SK-N-SH (cell line): ENCODE results near the gene INAFM2. TPM values are rescaled to one million over a fixed set of nuclear protein-coding genes. Genes with fewer than 3 reads are reported as not detected.

Experiments used
- CTCF ChIA-PET: fragments of 300-600, 350-600 bp; formaldehyde crosslinking; extraction: SDS; loops from one replicate; lab custom pipeline; 2021; lab: Yijun Ruan, JAX
- POLR2A ChIA-PET: fragments of 350-600 bp; sonication (Branson Sonifier 250); formaldehyde crosslinking; extraction: SDS; loops from one replicate; lab custom pipeline; 2020; ENCODE audit warnings: antibody characterized with exemption, inconsistent platforms; lab: Yijun Ruan, JAX
- DNase-seq: peaks from one replicate; pipeline ENCODE4 v3.0.0; 2012
- H2AFZ ChIP-seq: fragments of 200-600 bp; sonication (generic); 2 replicates; pipeline ENCODE4 v1.8.1; 2016; ENCODE audit warnings: antibody characterized with exemption, mild to moderate bottlenecking, low read depth
- H3F3A ChIP-seq: fragments of 200-600 bp; sonication (generic); replicated peaks from 2 replicates; pipeline ENCODE3; 2016; ENCODE audit warnings: antibody characterized with exemption, mild to moderate bottlenecking; ENCODE audit not compliant: insufficient read depth
- H3K27ac ChIP-seq, 2 experiments: fragments of 200-500 bp in 1 of 2; fragments of 200-600 bp in 1 of 2; sonication (Bioruptor generic) in 1 of 2; sonication (generic), shearing (Covaris generic) in 1 of 2; 2 replicates each; pipeline versions ENCODE4 v1.5.1 to v1.6.1; 2014 to 2016; ENCODE audit warnings: low read depth in 2 of 2, inconsistent platforms in 1 of 2, low read length in 1 of 2, mild to moderate bottlenecking in 1 of 2, mixed read lengths in 1 of 2
- H3K27me3 ChIP-seq: fragments of 200-600 bp; sonication (generic), shearing (Covaris generic); 2 replicates; pipeline ENCODE4 v1.6.1; 2016; ENCODE audit warnings: mixed run types; ENCODE audit not compliant: insufficient read depth
- H3K36me3 ChIP-seq, 2 experiments: fragments of 200-500 bp in 1 of 2; fragments of 200-600 bp in 1 of 2; sonication (Bioruptor generic) in 1 of 2; sonication (generic) in 1 of 2; replicated peaks in 1 of 2; 2 replicates each; pipeline versions ENCODE3 to v1.5.1; 2014 to 2016; ENCODE audit warnings: low read length in 1 of 2, mild to moderate bottlenecking in 1 of 2; ENCODE audit not compliant: insufficient read depth in 2 of 2, control insufficient read depth in 1 of 2
- H3K4me1 ChIP-seq, 2 experiments: fragments of 200-500 bp in 1 of 2; fragments of 200-600 bp in 1 of 2; sonication (Bioruptor generic) in 1 of 2; sonication (generic), shearing (Covaris generic) in 1 of 2; 2 replicates each; pipeline versions ENCODE4 v1.5.1 to v1.6.1; 2014 to 2016; ENCODE audit warnings: low read depth in 1 of 2, low read length in 1 of 2, mixed run types in 1 of 2; ENCODE audit not compliant: insufficient read depth in 2 of 2, control insufficient read depth in 1 of 2
- H3K4me2 ChIP-seq: fragments of 200-600 bp; sonication (generic), shearing (Covaris generic); 2 replicates; pipeline ENCODE4 v1.6.1; 2017; ENCODE audit warnings: mixed run types
- H3K4me3 ChIP-seq, 2 experiments: fragments of 200-500 bp in 1 of 2; fragments of 200-600 bp in 1 of 2; sonication (Bioruptor generic) in 1 of 2; sonication (generic), shearing (Covaris generic) in 1 of 2; 2 replicates each; pipeline versions ENCODE4 v1.5.1 to v1.8.1; 2014 to 2016; ENCODE audit warnings: low read depth in 2 of 2, inconsistent platforms in 1 of 2, low read length in 1 of 2, mild to moderate bottlenecking in 1 of 2, mixed read lengths in 1 of 2, moderate library complexity in 1 of 2
- H3K79me2 ChIP-seq: fragments of 200-600 bp; sonication (generic); 2 replicates; pipeline ENCODE4 v1.8.1; 2017; ENCODE audit warnings: mild to moderate bottlenecking; ENCODE audit not compliant: insufficient read depth
- H3K9ac ChIP-seq: fragments of 200-600 bp; sonication (generic); 2 replicates; pipeline ENCODE4 v1.6.1; 2017; ENCODE audit warnings: mixed run types
- H3K9me2 ChIP-seq: fragments of 200-600 bp; sonication (generic); 2 replicates; pipeline ENCODE4 v1.6.1; 2017; ENCODE audit warnings: mixed run types
- H3K9me3 ChIP-seq: fragments of 200-600 bp; sonication (generic); 2 replicates; pipeline ENCODE4 v1.6.1; 2017; ENCODE audit warnings: mixed run types, mild to moderate bottlenecking, moderate library complexity
- H4K20me1 ChIP-seq: fragments of 200-600 bp; sonication (generic); 2 replicates; pipeline ENCODE4 v1.6.1; 2017; ENCODE audit warnings: mild to moderate bottlenecking, mixed run types; ENCODE audit not compliant: insufficient read depth
- ELF1 ChIP-seq: IDR thresholded peaks from 2 replicates; pipeline ENCODE4 v1.4.0; 2012
- FOXJ3 ChIP-seq: sonication (generic); formaldehyde crosslinking; IDR thresholded peaks from 2 replicates; pipeline ENCODE4 v1.5.1; 2020; ENCODE audit warnings: mild to moderate bottlenecking, missing genetic modification reagents
- MXI1 ChIP-seq: IDR thresholded peaks from 2 replicates; pipeline ENCODE4 v1.6.1; 2012; ENCODE audit warnings: mild to moderate bottlenecking, low read depth, low read length, improper control_type of control experiment
- RAD21 ChIP-seq: IDR thresholded peaks from 2 replicates; pipeline ENCODE4 v1.6.1; 2012; ENCODE audit warnings: mild to moderate bottlenecking, low read length
- SMC3 ChIP-seq: IDR thresholded peaks from 2 replicates; pipeline ENCODE4 v1.6.1; 2012; ENCODE audit warnings: low read depth, low read length, improper control_type of control experiment
- YY1 ChIP-seq: IDR thresholded peaks from 2 replicates; pipeline ENCODE4 v1.4.0; 2012; ENCODE audit warnings: low read depth, mild to moderate bottlenecking
- WGBS: methylation state at CpG from one replicate; pipeline ENCODE4 v1.1.6; 2017; ENCODE audit warnings: low lambda C conversion rate; 5-methylcytosine and 5-hydroxymethylcytosine counted together
- polyA plus RNA-seq, 3 experiments: library from polyadenylated mRNA; depleted of rRNA; stranded (reverse); fragments of >200 nt; gene quantifications; 2 replicates each; pipeline ENCODE4 v1.2.3, GENCODE V29; 2012
- TF ChIP-seq, protein P1 (sequence below): fragments of 150-350 bp; IDR thresholded peaks from 2 replicates; pipeline ENCODE4 v1.6.1; 2016; ENCODE audit warnings: mild to moderate bottlenecking, low read depth, low read length
- TF ChIP-seq, protein P2 (sequence below): fragments of 200-600 bp; sonication (generic); IDR thresholded peaks from 2 replicates; pipeline ENCODE4 v1.6.1; 2017; ENCODE audit warnings: antibody characterized with exemption, mild to moderate bottlenecking, moderate library complexity

Gene INAFM2
- polyA plus RNA-seq, 1 of the 3 experiments (the other 2 are of a cell fraction) = 7.8 TPM

DNA sequence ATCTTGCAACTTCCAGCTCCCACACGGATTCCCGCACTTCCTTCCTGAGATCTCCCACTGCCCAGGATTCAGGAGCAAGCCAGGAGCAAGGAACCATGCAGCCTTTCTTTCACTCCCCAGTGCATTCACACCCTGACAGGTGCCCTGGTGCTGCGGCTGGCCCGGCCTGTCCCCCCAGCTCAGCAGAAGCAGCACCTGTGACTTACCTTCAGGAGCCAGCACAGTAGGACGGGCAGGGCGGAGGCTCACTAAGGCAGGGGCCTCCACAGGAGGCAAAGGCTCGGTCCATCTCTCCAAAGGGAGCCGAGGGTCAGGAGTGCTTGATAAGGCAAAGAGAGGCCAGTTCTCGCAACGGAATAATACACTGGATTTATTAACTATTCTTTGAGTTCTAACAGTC is 45.5 kb upstream of the INAFM2 start:
- no peak for TF ChIP-seq ELF1
- no peak for TF ChIP-seq MXI1
- TF ChIP-seq YY1 = no peak
- Histone ChIP-seq H3K36me3 (no peaks in the 10 kb centered on the region), H3K9ac (no peak overlapping the region), H3K9me3 (no peaks in the 10 kb centered on the region), H3K4me1 (peaks cover 5 to 6% of the 10 kb centered on the region in 2 experiments; a peak in 1 of 4 replicates), H4K20me1 (no peaks in the 10 kb centered on the region), H3K9me2 (no peaks in the 10 kb centered on the region), H3K4me3 (no peak overlapping the region), H3F3A (peaks cover 6% of the 10 kb centered on the region), H3K4me2 (no peak overlapping the region), H3K79me2 (no peaks in the 10 kb centered on the region), H2AFZ (no peak overlapping the region), H3K27ac (no peak overlapping the region), H3K27me3 (peaks cover 10% of the 10 kb centered on the region)
- POLR2A ChIA-PET = no interaction called here
- CTCF ChIA-PET = interaction anchor here (0.7 to 25.6 kb wide), 12 partner anchors 10 to 233 kb away, joined by 3 to 868 read pairs (median 42); partner anchors contain the start of genes ANKRD63, CCDC9B, DISP2 and INAFM2
- 84% methylated on average over 7 of the region's 10 CpGs for WGBS
- no peak for DNase-seq

DNA sequence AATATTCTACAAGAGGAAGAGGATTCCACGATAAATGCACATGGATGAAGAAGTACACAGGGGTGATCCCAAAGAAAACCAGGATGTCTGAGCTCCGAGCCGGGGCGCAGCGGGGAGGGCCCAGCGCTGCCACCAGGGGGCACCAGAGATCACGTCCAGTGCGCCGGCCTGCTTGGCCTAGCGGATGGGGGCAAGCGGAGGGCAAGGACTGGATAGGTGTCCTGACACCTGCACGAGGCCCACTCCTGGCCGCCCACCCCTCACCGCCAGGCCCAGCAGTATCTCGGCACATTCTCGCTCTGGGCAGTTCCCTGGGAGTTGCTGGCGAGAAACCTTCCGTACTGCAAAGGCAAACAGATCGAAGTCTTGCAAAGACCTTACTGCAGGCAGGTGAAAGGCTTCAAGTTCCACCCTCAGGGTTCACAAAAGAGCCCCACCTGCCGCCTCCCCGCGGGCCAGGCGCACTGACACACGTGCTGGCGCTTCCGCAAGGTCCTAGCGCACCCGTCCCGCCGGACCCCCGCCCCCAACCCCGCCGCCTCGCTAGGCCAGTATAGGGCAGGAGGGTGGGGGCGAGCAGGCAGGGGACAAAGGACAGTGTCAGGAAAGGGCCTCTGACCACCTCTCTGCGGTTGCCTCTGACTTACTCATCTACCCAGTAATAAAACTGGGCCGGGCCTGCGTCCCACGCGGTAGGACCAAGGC is 43.9 kb upstream of the INAFM2 start:
- POLR2A ChIA-PET = interaction anchor here (0.7 to 1.0 kb wide), 2 partner anchors 30 to 39 kb away, joined by 3 to 4 read pairs; no protein-coding TSS in a partner anchor
- H4K20me1 ChIP-seq = no peaks in the 10 kb centered on the region
- CTCF ChIA-PET = interaction anchor here (0.5 to 25.6 kb wide), 44 partner anchors 9 to 593 kb away, joined by 3 to 868 read pairs (median 5); partner anchors contain the start of genes ANKRD63, BMF, CCDC9B and DISP2

More for the DNA sequence above, 43.9 kb upstream of the INAFM2 start:
- H3K4me2 ChIP-seq = no peak overlapping the region
- H3K27ac ChIP-seq = no peak overlapping the region
- TF ChIP-seq FOXJ3 (CRISPR knock-in tag) = no peak
- TF ChIP-seq RAD21 = peak; percentile 84
- TF ChIP-seq, protein P1, sequence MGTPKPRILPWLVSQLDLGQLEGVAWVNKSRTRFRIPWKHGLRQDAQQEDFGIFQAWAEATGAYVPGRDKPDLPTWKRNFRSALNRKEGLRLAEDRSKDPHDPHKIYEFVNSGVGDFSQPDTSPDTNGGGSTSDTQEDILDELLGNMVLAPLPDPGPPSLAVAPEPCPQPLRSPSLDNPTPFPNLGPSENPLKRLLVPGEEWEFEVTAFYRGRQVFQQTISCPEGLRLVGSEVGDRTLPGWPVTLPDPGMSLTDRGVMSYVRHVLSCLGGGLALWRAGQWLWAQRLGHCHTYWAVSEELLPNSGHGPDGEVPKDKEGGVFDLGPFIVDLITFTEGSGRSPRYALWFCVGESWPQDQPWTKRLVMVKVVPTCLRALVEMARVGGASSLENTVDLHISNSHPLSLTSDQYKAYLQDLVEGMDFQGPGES = no peak
- TF ChIP-seq, protein P2, sequence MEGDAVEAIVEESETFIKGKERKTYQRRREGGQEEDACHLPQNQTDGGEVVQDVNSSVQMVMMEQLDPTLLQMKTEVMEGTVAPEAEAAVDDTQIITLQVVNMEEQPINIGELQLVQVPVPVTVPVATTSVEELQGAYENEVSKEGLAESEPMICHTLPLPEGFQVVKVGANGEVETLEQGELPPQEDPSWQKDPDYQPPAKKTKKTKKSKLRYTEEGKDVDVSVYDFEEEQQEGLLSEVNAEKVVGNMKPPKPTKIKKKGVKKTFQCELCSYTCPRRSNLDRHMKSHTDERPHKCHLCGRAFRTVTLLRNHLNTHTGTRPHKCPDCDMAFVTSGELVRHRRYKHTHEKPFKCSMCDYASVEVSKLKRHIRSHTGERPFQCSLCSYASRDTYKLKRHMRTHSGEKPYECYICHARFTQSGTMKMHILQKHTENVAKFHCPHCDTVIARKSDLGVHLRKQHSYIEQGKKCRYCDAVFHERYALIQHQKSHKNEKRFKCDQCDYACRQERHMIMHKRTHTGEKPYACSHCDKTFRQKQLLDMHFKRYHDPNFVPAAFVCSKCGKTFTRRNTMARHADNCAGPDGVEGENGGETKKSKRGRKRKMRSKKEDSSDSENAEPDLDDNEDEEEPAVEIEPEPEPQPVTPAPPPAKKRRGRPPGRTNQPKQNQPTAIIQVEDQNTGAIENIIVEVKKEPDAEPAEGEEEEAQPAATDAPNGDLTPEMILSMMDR = peak; percentile 96
- peak; percentile 97 for TF ChIP-seq SMC3
- TF ChIP-seq, all 33 proteins: peak for 3
- no peak overlapping the region for H3K9ac ChIP-seq
- H3K9me2 ChIP-seq = no peaks in the 10 kb centered on the region
- H3K36me3 ChIP-seq = no peaks in the 10 kb centered on the region
- no peaks in the 10 kb centered on the region for H3K79me2 ChIP-seq
- DNase-seq = peak; percentile 91
- peaks cover 18% of the 10 kb centered on the region for H3K27me3 ChIP-seq
- peaks cover 5 to 6% of the 10 kb centered on the region in 2 experiments; a peak in 1 of 4 replicates for H3K4me1 ChIP-seq
- H3K9me3 ChIP-seq = no peaks in the 10 kb centered on the region
- 46% methylated on average over 19 of the region's 40 CpGs for WGBS
- H3F3A ChIP-seq = peaks cover 6% of the 10 kb centered on the region
- no peak overlapping the region for H2AFZ ChIP-seq
- peak overlapping the region in 1 of 2 experiments; percentile 40; a peak in 1 of 4 replicates for H3K4me3 ChIP-seq
